Upper lobe of right lung (tissue), 1 donor: ENCODE measurements around the gene ROR1. TPM values are rescaled to one million over a fixed set of nuclear protein-coding genes. Genes with fewer than 3 reads are reported as not detected.

Experiments used
- ATAC-seq: fragments of 200-7000 bp; cut with Tn5 transposase; one replicate; pipeline ENCODE4 v1.9.1; 2020; ENCODE audit warnings: mild to moderate bottlenecking, moderate library complexity
- DNase-seq: peaks from one replicate; pipeline ENCODE4 v3.0.0-alpha.2; 2020
- H3K27ac ChIP-seq: fragments of 200-600 bp; one replicate; pipeline ENCODE4 v1.8.0; 2022
- H3K27me3 ChIP-seq: fragments of 200-600 bp; one replicate; pipeline ENCODE4 v1.8.0; 2022; ENCODE audit warnings: mild to moderate bottlenecking
- H3K36me3 ChIP-seq: fragments of 200-600 bp; one replicate; pipeline ENCODE4 v1.8.0; 2022
- H3K4me1 ChIP-seq: fragments of 200-600 bp; one replicate; pipeline ENCODE4 v1.8.0; 2022
- H3K4me3 ChIP-seq: fragments of 200-600 bp; one replicate; pipeline ENCODE4 v1.8.0; 2022; ENCODE audit warnings: mild to moderate bottlenecking
- H3K9me3 ChIP-seq: fragments of 200-600 bp; one replicate; pipeline ENCODE4 v1.8.0; 2022
- CTCF ChIP-seq: fragments of 200-600 bp; IDR thresholded peaks from one replicate; pipeline ENCODE4 v1.8.0; 2022; ENCODE audit warnings: antibody characterized with exemption
- intact Hi-C: fragments of 100-400 bp; cut with DNase I; formaldehyde crosslinking; loops from one replicate; pipeline ENCODE4 v1.11.0; 2022
- total RNA-seq: library from RNA; stranded (reverse); fragmentation: NEBNext Ultra II Directional; extraction: Animal tissue kit (Norgen Biotek cat#: 25700); gene quantifications from one replicate; pipeline ENCODE4 v1.2.1, GENCODE V29; 2021
- donor health status: DM: no; HTN: yes; CAD: no; lungs with severe emphysema.

The ROR1 gene
- total RNA-seq, 1 donor from 2014 or later = 21.4 TPM

GRCh38 chr1:63742526-63742925, 31.3 kb upstream of the ROR1 start:
- intact Hi-C loops = no loop called here
- TF ChIP-seq CTCF = no peak
- no peak overlapping the region for H3K4me3 ChIP-seq
- ATAC-seq (no peak), DNase-seq (no peak)
- no peaks in the 10 kb centered on the region for H3K36me3 ChIP-seq
- no peaks in the 10 kb centered on the region for H3K9me3 ChIP-seq
- H3K4me1 ChIP-seq = no peaks in the 10 kb centered on the region
- H3K27ac ChIP-seq = no peak overlapping the region
- H3K27me3 ChIP-seq = no peaks in the 10 kb centered on the region

- no peaks in the 10 kb centered on the region for H3K9me3 ChIP-seq
- intact Hi-C loops = no loop called here
- no peaks in the 10 kb centered on the region for H3K36me3 ChIP-seq
- H3K4me3 ChIP-seq = no peak overlapping the region
- no peak for TF ChIP-seq CTCF
- H3K27ac ChIP-seq = no peak overlapping the region
- H3K27me3 ChIP-seq = no peaks in the 10 kb centered on the region
- ATAC-seq = no peak
- no peaks in the 10 kb centered on the region for H3K4me1 ChIP-seq
- no peak for DNase-seq
These were observed 30.0 kb upstream of the ROR1 start for GRCh38 chr1:63743781-63744180.

- H3K36me3 ChIP-seq = no peaks in the 10 kb centered on the region
- no peak overlapping the region for H3K4me3 ChIP-seq
- H3K9me3 ChIP-seq = no peaks in the 10 kb centered on the region
- intact Hi-C loops = no loop called here
- TF ChIP-seq CTCF = no peak
- H3K27me3 ChIP-seq = no peaks in the 10 kb centered on the region
- DNase-seq (no peak), ATAC-seq (peak; percentile 72)
- H3K4me1 ChIP-seq = no peaks in the 10 kb centered on the region
- H3K27ac ChIP-seq = no peak overlapping the region
These were observed 27.5 kb upstream of the ROR1 start for GRCh38 chr1:63746129-63746864.

GRCh38 chr1:63747445-63747844, 26.4 kb upstream of the ROR1 start:
- no peaks in the 10 kb centered on the region for H3K9me3 ChIP-seq
- TF ChIP-seq CTCF = no peak
- intact Hi-C loops = no loop called here
- DNase-seq = no peak
- H3K4me3 ChIP-seq = no peak overlapping the region
- no peak for ATAC-seq
- no peaks in the 10 kb centered on the region for H3K36me3 ChIP-seq
- H3K27ac ChIP-seq = no peak overlapping the region
- H3K4me1 ChIP-seq = no peaks in the 10 kb centered on the region
- no peaks in the 10 kb centered on the region for H3K27me3 ChIP-seq

GRCh38 chr1:63748046-63748580, 25.7 kb upstream of the ROR1 start:
- Histone ChIP-seq H3K4me3 (no peak overlapping the region), H3K27me3 (no peaks in the 10 kb centered on the region), H3K4me1 (no peaks in the 10 kb centered on the region), H3K27ac (no peak overlapping the region), H3K36me3 (no peaks in the 10 kb centered on the region), H3K9me3 (no peaks in the 10 kb centered on the region)
- ATAC-seq (no peak), DNase-seq (no peak)
- no peak for TF ChIP-seq CTCF
- intact Hi-C loops = no loop called here
